ENCODE data around the gene LSM14B.

The LSM14B gene

GRCh38 chr20:62150310-62150575 lies 28.0 kb downstream of the LSM14B start:
- in situ Hi-C loops (cut with HindIII; ENCODE audit: low sequenced_read_pairs) = no loop called here

GRCh38 chr20:62151225-62151624 lies 28.9 kb downstream of the LSM14B start:
- no peak for DNase-seq (ENCODE audit: low read depth, low spot score)
- H3K4me3 ChIP-seq (ENCODE audit: low read depth, low read length) = no peak overlapping the region
- TF ChIP-seq CTCF (IDR thresholded peaks at IDR 0.05; ENCODE audit: low read depth, low read length) = no peak
- in situ Hi-C loops (cut with HindIII; ENCODE audit: low sequenced_read_pairs) = no loop called here

More at GRCh38 chr20:62150310-62150575, 28.0 kb downstream of the LSM14B start:
- H3K4me3 ChIP-seq (ENCODE audit: low read depth, low read length) = no peak overlapping the region
- TF ChIP-seq CTCF (IDR thresholded peaks at IDR 0.05; ENCODE audit: low read depth, low read length) = no peak
- DNase-seq (ENCODE audit: low read depth, low spot score) = no peak

- no peak for TF ChIP-seq CTCF (IDR thresholded peaks at IDR 0.05; ENCODE audit: low read depth, low read length)
These were observed 29.6 kb downstream of the LSM14B start for GRCh38 chr20:62151835-62152364.

GRCh38 chr20:62155428-62156253 lies 33.4 kb downstream of the LSM14B start:
- no peak overlapping the region for H3K4me3 ChIP-seq (ENCODE audit: low read depth, low read length)
- in situ Hi-C loops (cut with HindIII; ENCODE audit: low sequenced_read_pairs) = no loop called here
- no peak for TF ChIP-seq CTCF (IDR thresholded peaks at IDR 0.05; ENCODE audit: low read depth, low read length)
- no peak for DNase-seq (ENCODE audit: low read depth, low spot score)

More at GRCh38 chr20:62151835-62152364, 29.6 kb downstream of the LSM14B start:
- no peak overlapping the region for H3K4me3 ChIP-seq (ENCODE audit: low read depth, low read length)
- in situ Hi-C loops (cut with HindIII; ENCODE audit: low sequenced_read_pairs) = no loop called here
- no peak for DNase-seq (ENCODE audit: low read depth, low spot score)

- no peak overlapping the region for H3K4me3 ChIP-seq (ENCODE audit: low read depth, low read length)
- TF ChIP-seq CTCF (IDR thresholded peaks at IDR 0.05; ENCODE audit: low read depth, low read length) = peak; percentile 0
- DNase-seq (ENCODE audit: low read depth, low spot score) = no peak
- in situ Hi-C loops (cut with HindIII; ENCODE audit: low sequenced_read_pairs) = no loop called here
These were observed 33.9 kb downstream of the LSM14B start for GRCh38 chr20:62156254-62156556.

- peak; percentile 37 for DNase-seq (ENCODE audit: low read depth, low spot score)
- in situ Hi-C loops (cut with HindIII; ENCODE audit: low sequenced_read_pairs) = no loop called here
- H3K4me3 ChIP-seq (ENCODE audit: low read depth, low read length) = no peak overlapping the region
- peak; percentile 83 for TF ChIP-seq CTCF (IDR thresholded peaks at IDR 0.05; ENCODE audit: low read depth, low read length)
These were observed 34.5 kb downstream of the LSM14B start for GRCh38 chr20:62156592-62157386.
